Activated naive CD8-positive, alpha-beta T cell treated with anti-CD3 and anti-CD28 coated beads, Interleukin-2, amount 50 U/mL, for 16 hours (primary cell): ENCODE measurements around the gene C11orf86.
"Not testable (repeated sequence)": the region's sequence is repeated elsewhere in the genome, so short reads cannot be mapped to it uniquely, and the experiment has no call there.

ENCODE experiments used
- DNase-seq: peaks from one replicate; pipeline ENCODE4 v3.0.0-alpha.2; 2020; ENCODE audit warnings: low read depth, low spot score

C11orf86 gene

GRCh38 chr11:66967670-66968425 is 7.3 kb upstream of the C11orf86 start:
- no peak for DNase-seq

DNA sequence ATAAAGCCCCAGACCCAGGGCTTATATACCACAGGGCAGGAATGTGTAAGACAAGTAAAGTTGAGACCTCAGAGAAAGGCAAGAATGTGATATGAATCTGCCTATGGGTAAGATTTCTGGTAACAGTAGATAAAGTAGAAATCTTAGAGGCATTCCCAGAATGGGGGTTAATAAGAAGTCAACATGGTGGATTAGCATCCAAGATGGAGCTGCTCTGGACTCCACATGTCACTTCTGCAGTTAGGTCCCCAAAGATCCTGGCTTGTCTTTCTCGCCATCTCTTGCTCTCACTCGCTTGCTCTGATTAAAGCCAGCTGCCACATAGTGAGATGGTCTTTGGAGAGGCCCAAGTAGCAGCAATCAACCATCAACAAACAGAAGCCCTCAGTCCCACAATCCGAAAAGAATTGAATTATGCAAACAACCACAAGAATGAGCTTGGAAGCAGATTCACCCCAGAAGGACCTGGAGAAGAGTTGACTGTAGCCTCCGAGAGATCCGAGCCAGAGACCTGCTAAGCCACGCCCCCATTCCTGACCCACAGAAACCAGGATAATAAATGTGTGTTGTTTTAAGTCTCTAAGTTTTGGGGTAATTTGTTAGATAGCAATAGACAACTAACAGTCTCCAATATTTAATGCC is 5.4 kb upstream of the C11orf86 start:
- no peak for DNase-seq

DNA sequence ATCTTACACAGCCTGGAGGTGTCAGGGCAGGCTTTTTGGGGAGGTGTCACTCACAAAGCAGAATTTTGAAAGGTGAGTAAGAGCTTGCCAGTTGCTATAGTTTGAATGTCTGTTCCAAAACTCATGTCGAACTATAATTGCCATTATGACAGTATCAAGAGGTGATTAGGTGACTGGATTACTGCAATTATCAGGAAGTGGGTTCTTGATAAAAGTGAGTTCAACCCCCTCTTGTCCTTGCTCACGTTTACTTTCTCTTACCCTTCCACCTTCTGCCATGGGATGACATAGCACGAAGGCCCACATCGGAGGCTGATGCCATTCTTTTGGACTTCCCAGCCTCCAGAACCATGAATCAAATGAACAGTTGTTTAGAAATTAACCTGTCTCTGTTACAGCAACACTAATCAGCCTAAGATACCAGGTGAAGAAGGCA is 4.7 kb upstream of the C11orf86 start:
- DNase-seq, result no peak

DNA sequence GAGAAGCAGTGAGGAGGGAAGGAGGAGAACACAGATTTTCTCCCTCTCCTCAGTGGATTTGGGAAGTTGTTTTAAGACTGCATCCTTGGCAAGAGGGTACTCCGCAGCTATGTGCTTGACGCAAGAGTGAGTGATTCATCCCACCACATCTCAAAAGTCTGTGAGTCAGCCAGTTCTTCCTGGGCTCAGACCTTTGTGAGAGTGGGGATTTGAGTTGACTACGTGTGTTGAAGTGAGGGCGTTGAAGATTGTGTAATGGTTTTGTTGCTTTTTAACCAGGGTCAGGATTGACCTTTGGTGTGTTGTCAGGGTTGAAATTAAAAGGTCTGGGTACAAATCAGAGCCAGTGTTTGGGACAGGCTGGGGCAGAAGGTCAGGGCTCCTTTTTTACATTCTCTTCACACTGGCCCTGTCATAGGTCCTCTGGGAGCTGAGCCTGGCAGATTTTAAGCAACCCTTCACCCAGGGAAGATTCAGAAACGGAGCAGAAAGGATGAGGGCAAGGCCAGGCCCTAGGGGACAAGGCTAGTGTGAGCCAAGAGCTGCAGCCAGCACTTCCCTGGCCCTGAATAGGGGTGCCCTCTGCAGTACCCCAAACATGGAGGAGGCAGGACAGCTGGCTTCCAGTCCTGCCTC is 4.2 kb upstream of the C11orf86 start:
- no peak for DNase-seq

DNA sequence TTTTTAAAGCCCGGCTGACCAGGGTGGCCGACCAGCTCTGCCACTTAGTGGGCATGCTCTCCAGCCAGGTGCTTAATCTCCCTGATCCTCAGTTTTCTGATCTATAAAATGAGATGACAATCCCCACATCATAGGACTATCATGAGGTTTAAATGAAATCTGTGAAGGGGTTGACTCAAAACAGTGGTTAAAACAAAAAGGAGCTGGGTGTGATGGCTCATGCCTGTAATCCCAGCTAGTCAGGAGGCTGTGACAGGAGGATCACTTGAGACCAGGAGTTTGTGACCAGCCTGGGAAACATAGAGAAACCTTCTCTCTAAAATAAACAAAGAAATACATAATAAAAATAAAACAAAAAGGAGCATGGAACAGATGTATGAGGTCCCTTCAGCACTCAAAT is 3.6 kb upstream of the C11orf86 start:
- no peak for DNase-seq

GRCh38 chr11:66973956-66974580 is 1.0 kb upstream of the C11orf86 start:
- no peak for DNase-seq

- DNase-seq, result no peak
Measured at GRCh38 chr11:66975405-66976027, 412 bp downstream of the C11orf86 start.

DNA sequence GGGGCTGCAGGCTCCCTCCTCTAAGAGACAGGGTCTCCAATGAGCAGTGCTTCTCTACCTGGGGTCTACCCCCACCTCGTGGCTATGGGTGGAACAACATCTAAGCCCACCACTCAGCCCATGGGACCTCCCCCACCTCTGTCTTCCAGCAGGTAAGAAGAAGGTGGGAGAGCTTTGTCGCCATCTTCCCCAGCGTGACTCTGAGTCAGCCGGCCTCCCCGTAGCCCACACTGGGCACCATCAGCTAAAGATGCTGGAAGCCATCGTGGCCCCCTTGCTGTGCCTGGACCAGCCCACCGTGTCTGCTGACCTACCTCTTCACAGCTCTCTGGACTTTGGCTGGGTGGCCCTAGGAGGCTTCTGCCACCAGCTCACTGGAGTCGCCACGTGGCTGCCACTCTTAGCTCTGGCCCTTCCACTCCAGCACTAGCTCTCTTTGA is 944 bp downstream of the C11orf86 start:
- DNase-seq, result no peak

GRCh38 chr11:66976925-66977324 is 1.8 kb downstream of the C11orf86 start:
- no peak for DNase-seq

GRCh38 chr11:66978229-66978628 is 3.1 kb downstream of the C11orf86 start:
- no peak for DNase-seq

DNA sequence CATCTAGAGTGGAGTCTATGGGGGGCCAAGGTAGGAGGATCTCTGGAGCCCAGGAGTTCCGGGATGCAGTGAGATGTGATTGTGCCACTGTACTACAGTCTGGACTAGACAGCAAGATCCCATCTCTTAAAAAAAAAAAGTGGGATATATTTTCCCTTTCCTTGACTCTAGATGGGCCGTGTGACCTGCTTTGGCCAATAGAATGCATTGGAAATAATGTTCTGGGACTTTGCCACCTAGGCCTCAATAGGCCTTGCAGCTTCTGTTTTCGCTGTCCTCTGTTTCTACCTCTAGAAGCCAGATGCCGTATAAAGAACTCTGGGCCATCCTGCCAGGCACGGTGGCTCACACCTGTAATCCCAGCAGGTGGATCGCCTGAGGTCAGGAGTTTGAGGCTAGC is 3.6 kb downstream of the C11orf86 start:
- no peak for DNase-seq

DNA sequence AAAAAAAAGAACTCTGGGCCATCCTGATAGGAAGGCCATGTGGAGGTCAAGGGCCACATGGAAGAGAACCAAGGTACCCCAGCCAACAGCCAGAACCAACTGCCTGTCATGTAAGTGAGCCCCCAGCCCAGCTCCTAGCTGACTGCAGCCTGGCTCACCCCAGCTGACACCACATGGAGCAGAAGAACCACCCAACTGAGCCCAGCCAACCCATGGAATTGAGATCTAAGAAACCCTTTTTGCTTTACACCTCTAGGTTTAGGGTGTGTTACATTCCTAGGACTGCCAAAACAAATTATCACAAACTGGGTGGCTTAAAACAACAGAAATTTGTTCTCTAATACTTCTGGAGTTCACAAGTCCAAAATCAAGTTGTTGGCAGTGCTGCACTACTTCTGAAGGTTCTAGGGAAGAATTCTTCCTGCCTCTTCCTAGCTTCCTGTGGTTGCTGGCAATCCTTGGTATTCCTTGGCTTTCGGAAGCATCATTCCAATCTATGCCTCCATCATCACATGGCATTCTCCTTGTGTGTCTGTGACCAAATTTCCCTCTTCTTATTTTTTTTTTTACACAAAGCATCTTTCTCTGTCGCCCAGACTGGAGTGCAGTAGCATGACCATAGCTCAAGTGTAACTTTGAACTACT is 4.4 kb downstream of the C11orf86 start:
- DNase-seq, result no peak

DNA sequence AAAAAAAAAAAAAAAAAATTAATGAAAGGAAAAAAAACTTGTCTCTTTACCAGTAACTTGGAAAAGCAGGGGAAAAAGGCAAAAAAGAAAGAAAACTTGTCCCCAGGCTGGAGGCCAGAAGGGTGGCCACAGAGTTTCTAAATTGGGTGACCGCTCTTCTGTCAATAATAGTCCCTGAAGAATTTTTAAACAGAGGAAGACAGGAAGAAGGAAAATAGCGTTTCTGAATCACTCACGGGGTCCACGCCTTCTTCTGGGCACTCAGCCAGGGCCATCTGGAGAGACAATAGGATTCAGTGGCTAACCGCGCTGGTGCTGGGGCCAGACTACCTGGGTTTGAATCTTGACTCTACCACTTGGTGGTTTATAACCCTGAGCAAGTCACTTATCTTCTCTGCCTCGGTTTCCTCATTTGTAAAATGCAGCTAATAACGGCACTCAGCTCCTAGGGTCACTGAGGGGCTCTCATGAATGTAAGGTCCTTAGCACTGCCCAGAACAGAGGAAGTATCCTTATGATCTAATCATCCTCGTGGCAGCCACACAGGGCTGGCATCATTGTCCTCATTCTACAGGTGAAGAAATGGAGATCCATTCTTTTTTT is 7.0 kb downstream of the C11orf86 start:
- DNase-seq, result no peak

- no peak for DNase-seq
Measured at GRCh38 chr11:66983275-66983924, 8.3 kb downstream of the C11orf86 start.

- no peak for DNase-seq
Measured at GRCh38 chr11:66985508-66986177, 10.5 kb downstream of the C11orf86 start.

GRCh38 chr11:66986178-66986545 is 11.1 kb downstream of the C11orf86 start:
- DNase-seq, result no peak

GRCh38 chr11:66987158-66987620 is 12.1 kb downstream of the C11orf86 start:
- DNase-seq, result no peak

GRCh38 chr11:66987924-66988637 is 13.0 kb downstream of the C11orf86 start:
- no peak for DNase-seq

- not testable (repeated sequence) for DNase-seq
Measured at GRCh38 chr11:66988741-66989140, 13.6 kb downstream of the C11orf86 start.
